HG03460 (cell line): ENCODE results near the gene GID4.
A peak's percentile ranks its signal among the peaks of the same experiment; 100 is the strongest.

ENCODE experiments used
- ATAC-seq: cut with Tn5 transposase; IDR thresholded peaks from one replicate; pipeline ENCODE4 v1.9.1; 2021; ENCODE audit not compliant: unreplicated experiment

GID4 gene

GRCh38 chr17:18041776-18042175, 2.6 kb downstream of the GID4 start:
- ATAC-seq, result no peak

- ATAC-seq, result no peak
Measured at GRCh38 chr17:18042983-18043382, 3.8 kb downstream of the GID4 start.

- no peak for ATAC-seq
Measured at GRCh38 chr17:18043491-18043890, 4.3 kb downstream of the GID4 start.

GRCh38 chr17:18044609-18045008, 5.4 kb downstream of the GID4 start:
- no peak for ATAC-seq

GRCh38 chr17:18045691-18046350, 6.6 kb downstream of the GID4 start:
- ATAC-seq, result no peak

GRCh38 chr17:18055597-18055996, 16.4 kb downstream of the GID4 start:
- no peak for ATAC-seq

GRCh38 chr17:18056214-18056613, 17.0 kb downstream of the GID4 start:
- no peak for ATAC-seq

GRCh38 chr17:18059283-18059682, 20.1 kb downstream of the GID4 start:
- no peak for ATAC-seq

- ATAC-seq, result no peak
Measured at GRCh38 chr17:18064053-18064452, 24.8 kb downstream of the GID4 start.

GRCh38 chr17:18065546-18065945, 26.3 kb downstream of the GID4 start:
- ATAC-seq, result no peak

GRCh38 chr17:18066866-18067265, 27.7 kb downstream of the GID4 start:
- ATAC-seq, result no peak

- ATAC-seq, result no peak
Measured at GRCh38 chr17:18069101-18069500, 29.9 kb downstream of the GID4 start.

GRCh38 chr17:18070861-18071340, 31.7 kb downstream of the GID4 start:
- no peak for ATAC-seq

- no peak for ATAC-seq
Measured at GRCh38 chr17:18071751-18072150, 32.5 kb downstream of the GID4 start.

GRCh38 chr17:18074566-18075272, 35.5 kb downstream of the GID4 start:
- no peak for ATAC-seq

GRCh38 chr17:18076936-18077335, 37.7 kb downstream of the GID4 start:
- ATAC-seq, result no peak

GRCh38 chr17:18079543-18079942, 40.3 kb downstream of the GID4 start:
- ATAC-seq, result no peak

GRCh38 chr17:18084256-18084655, 45.0 kb downstream of the GID4 start:
- ATAC-seq, result no peak

GRCh38 chr17:18087610-18088491, 48.6 kb downstream of the GID4 start, which contains the start of gene DRG2:
Gene DRG2 (plus strand): TSS chr17:18087948. CDS start chr17:18088024, 76 bp downstream.
- peak; percentile 89 for ATAC-seq

- no peak for ATAC-seq
Measured at GRCh38 chr17:18089613-18090012, 50.4 kb downstream of the GID4 start.

- no peak for ATAC-seq
Measured at GRCh38 chr17:18093616-18094408, 54.6 kb downstream of the GID4 start.
